Thyroid gland (tissue), 4 donors: ENCODE data around the gene LRBA. TPM values are rescaled to one million over a fixed set of nuclear protein-coding genes. Genes with fewer than 3 reads are reported as not detected.

ENCODE experiments used
- DNase-seq, 2 donors: peaks; one replicate each; pipeline ENCODE4 v3.0.0-alpha.2; 2019
- H3K27ac ChIP-seq, 3 donors: fragments of 200-600 bp; sonication (generic); 1 replicate in 2 of 3; 2 replicates in 1 of 3; pipeline ENCODE4 v1.5.1; 2016 to 2019; ENCODE audit warnings: mild to moderate bottlenecking in 1 of 3, moderate library complexity in 1 of 3
- H3K27me3 ChIP-seq: fragments of 200-600 bp; sonication (generic); one replicate; pipeline ENCODE4 v1.5.1; 2019
- H3K36me3 ChIP-seq, 2 donors: fragments of 200-600 bp; sonication (generic); one replicate each; pipeline ENCODE4 v1.5.1; 2016 to 2019
- H3K4me1 ChIP-seq, 2 donors: fragments of 200-600 bp; sonication (generic); one replicate each; pipeline ENCODE4 v1.5.1; 2017 to 2019
- H3K4me3 ChIP-seq, 3 donors: fragments of 200-600 bp; sonication (generic); replicated peaks in 1 of 3; 1 replicate in 2 of 3; 2 replicates in 1 of 3; pipeline ENCODE4 v1.5.1; 2016; ENCODE audit warnings: mild to moderate bottlenecking in 1 of 3
- H3K9me3 ChIP-seq: fragments of 200-600 bp; sonication (generic); one replicate; pipeline ENCODE4 v1.5.1; 2017
- CTCF ChIP-seq, 6 experiments: fragments of 200-600 bp in 3 of 6; fragments of 450-650 bp in 3 of 6; sonication (generic) in 3 of 6; IDR thresholded peaks; one replicate each; pipeline ENCODE4 v1.5.1; 2016 to 2019; ENCODE audit warnings: antibody characterized with exemption in 6 of 6, mild to moderate bottlenecking in 2 of 6, inconsistent platforms in 1 of 6, moderate library complexity in 1 of 6
- POLR2A ChIP-seq, 2 donors: fragments of 450-650 bp; IDR thresholded peaks; one replicate each; pipeline ENCODE4 v1.6.1; 2017; ENCODE audit warnings: antibody characterized with exemption in 2 of 2, mild to moderate bottlenecking in 2 of 2, moderate library complexity in 1 of 2
- WGBS, 2 donors: methylation state at CpG; one replicate each; pipeline ENCODE4 v1.1.5; 2017; 5-methylcytosine and 5-hydroxymethylcytosine counted together
- intact Hi-C: fragments of 100-400 bp; cut with DNase I; formaldehyde crosslinking; loops from one replicate; pipeline ENCODE4 v1.15.1; 2023
- total RNA-seq, 4 donors: library from RNA; depleted of rRNA; stranded (reverse); fragments of >200 nt; gene quantifications; one replicate each; pipeline ENCODE4 v1.2.3, GENCODE V29; 2016

Gene LRBA
- total RNA-seq, 4 donors from 2014 or later: 98.9 to 127 (median 113) TPM

- no peaks in the 10 kb centered on the region for H3K9me3 ChIP-seq
- TF ChIP-seq CTCF (IDR thresholded peaks at IDR 0.05): no peak
- TF ChIP-seq POLR2A (IDR thresholded peaks at IDR 0.05): no peak
- H3K27ac ChIP-seq: no peak overlapping the region
- no peaks in the 10 kb centered on the region for H3K36me3 ChIP-seq
- DNase-seq: no peak
- H3K27me3 ChIP-seq: no peaks in the 10 kb centered on the region
- no peaks in the 10 kb centered on the region for H3K4me1 ChIP-seq
- intact Hi-C loops: no loop called here
- 93 to 95% methylated on average over 1 of the region's 1 CpG for WGBS, 2 donors
- no peak overlapping the region for H3K4me3 ChIP-seq
Observed at GRCh38 chr4:150577796-150578195, 437.3 kb downstream of the LRBA start.

GRCh38 chr4:150574678-150575077 lies 440.4 kb downstream of the LRBA start:
- Histone ChIP-seq H3K36me3 (no peaks in the 10 kb centered on the region), H3K9me3 (no peaks in the 10 kb centered on the region), H3K4me1 (no peaks in the 10 kb centered on the region), H3K27me3 (no peaks in the 10 kb centered on the region), H3K4me3 (no peak overlapping the region), H3K27ac (no peak overlapping the region)
- TF ChIP-seq CTCF (IDR thresholded peaks at IDR 0.05): no peak
- no peak for DNase-seq
- intact Hi-C loops: no loop called here
- 94 to 97% methylated on average over 3 of the region's 3 CpGs for WGBS, 2 donors

GRCh38 chr4:150573534-150573933 lies 441.6 kb downstream of the LRBA start:
- intact Hi-C loops: no loop called here
- no peak for DNase-seq
- H3K4me3 ChIP-seq: no peak overlapping the region
- no peaks in the 10 kb centered on the region for H3K4me1 ChIP-seq
- WGBS, 2 donors: 94 to 96% methylated on average over 1 of the region's 1 CpG
- no peak overlapping the region for H3K27ac ChIP-seq
- no peak for TF ChIP-seq CTCF (IDR thresholded peaks at IDR 0.05)
- no peak for TF ChIP-seq POLR2A (IDR thresholded peaks at IDR 0.05)
- H3K9me3 ChIP-seq: no peaks in the 10 kb centered on the region
- H3K27me3 ChIP-seq: no peaks in the 10 kb centered on the region
- no peaks in the 10 kb centered on the region for H3K36me3 ChIP-seq

- no peak overlapping the region for H3K4me3 ChIP-seq
- no peaks in the 10 kb centered on the region for H3K9me3 ChIP-seq
- TF ChIP-seq POLR2A (IDR thresholded peaks at IDR 0.05): no peak
- no peak for DNase-seq
- no peak overlapping the region for H3K27ac ChIP-seq
- WGBS, 2 donors: 88 to 93% methylated on average over 5 of the region's 5 CpGs
- H3K4me1 ChIP-seq: no peaks in the 10 kb centered on the region
- intact Hi-C loops: no loop called here
- no peaks in the 10 kb centered on the region for H3K27me3 ChIP-seq
- no peaks in the 10 kb centered on the region for H3K36me3 ChIP-seq
Observed at GRCh38 chr4:150572704-150573504, 442.2 kb downstream of the LRBA start.

GRCh38 chr4:150570862-150571261 lies 444.2 kb downstream of the LRBA start:
- no peaks in the 10 kb centered on the region for H3K36me3 ChIP-seq
- WGBS, 2 donors: 78 to 81% methylated on average over 1 of the region's 1 CpG
- no peaks in the 10 kb centered on the region for H3K9me3 ChIP-seq
- H3K27ac ChIP-seq: no peak overlapping the region
- no peak overlapping the region for H3K4me3 ChIP-seq
- no peak for DNase-seq
- no peaks in the 10 kb centered on the region for H3K27me3 ChIP-seq
- intact Hi-C loops: no loop called here
- H3K4me1 ChIP-seq: no peaks in the 10 kb centered on the region
- TF ChIP-seq POLR2A (IDR thresholded peaks at IDR 0.05): no peak
- no peak for TF ChIP-seq CTCF (IDR thresholded peaks at IDR 0.05)
